KBM-7 (cell line): Measurements from ENCODE around the gene HECTD4.
"Not testable (repeated sequence)": the region's sequence is repeated elsewhere in the genome, so short reads cannot be mapped to it uniquely, and the experiment has no call there.

Experiments
- DNase-seq: peaks from one replicate; pipeline ENCODE4 v3.0.0-alpha.2; 2015
- in situ Hi-C: fragments of 300-500 bp; cut with MboI; formaldehyde crosslinking; loops from 2 replicates; pipeline ENCODE4 v1.14.3; 2020; ENCODE audit warnings: low sequenced_read_pairs, low pct_unique_long_range_greater_than_20kb, mixed read lengths

HECTD4 gene

GRCh38 chr12:112368856-112369255 is 13.4 kb downstream of the HECTD4 start:
- in situ Hi-C loops: no loop called here
- no peak for DNase-seq

- DNase-seq: no peak
- in situ Hi-C loops: no loop called here
Observed at GRCh38 chr12:112367965-112368364, 14.3 kb downstream of the HECTD4 start.

GRCh38 chr12:112362310-112362709 is 19.9 kb downstream of the HECTD4 start:
- no peak for DNase-seq
- in situ Hi-C loops: no loop called here

- DNase-seq: no peak
- in situ Hi-C loops: no loop called here
Observed at GRCh38 chr12:112361271-112361670, 21.0 kb downstream of the HECTD4 start.

- in situ Hi-C loops: no loop called here
- DNase-seq: no peak
Observed at GRCh38 chr12:112359290-112359689, 22.9 kb downstream of the HECTD4 start.

GRCh38 chr12:112357214-112357613 is 25.0 kb downstream of the HECTD4 start:
- DNase-seq: no peak
- in situ Hi-C loops: no loop called here

GRCh38 chr12:112354399-112354798 is 27.8 kb downstream of the HECTD4 start:
- DNase-seq: no peak
- in situ Hi-C loops: no loop called here

- in situ Hi-C loops: no loop called here
- DNase-seq: no peak
Observed at GRCh38 chr12:112353393-112353792, 28.8 kb downstream of the HECTD4 start.

- no peak for DNase-seq
- in situ Hi-C loops: no loop called here
Observed at GRCh38 chr12:112352921-112353320, 29.3 kb downstream of the HECTD4 start.

GRCh38 chr12:112350593-112351592 is 31.3 kb downstream of the HECTD4 start:
- in situ Hi-C loops: no loop called here
- peak; percentile 45 for DNase-seq

- in situ Hi-C loops: no loop called here
- no peak for DNase-seq
Observed at GRCh38 chr12:112349431-112349830, 32.8 kb downstream of the HECTD4 start.

- in situ Hi-C loops, DNase-seq: not testable (repeated sequence)
Observed at GRCh38 chr12:112348926-112349325, 33.3 kb downstream of the HECTD4 start.

GRCh38 chr12:112347581-112347982 is 34.6 kb downstream of the HECTD4 start:
- no peak for DNase-seq
- in situ Hi-C loops: no loop called here

GRCh38 chr12:112346194-112346593 is 36.0 kb downstream of the HECTD4 start:
- in situ Hi-C loops: no loop called here
- DNase-seq: no peak

GRCh38 chr12:112344220-112344619 is 38.0 kb downstream of the HECTD4 start:
- in situ Hi-C loops: no loop called here
- no peak for DNase-seq

GRCh38 chr12:112342587-112342986 is 39.6 kb downstream of the HECTD4 start:
- DNase-seq: peak; percentile 10
- in situ Hi-C loops: no loop called here

- in situ Hi-C loops: no loop called here
- DNase-seq: no peak
Observed at GRCh38 chr12:112341046-112341825, 41.0 kb downstream of the HECTD4 start.

- in situ Hi-C loops: no loop called here
- DNase-seq: no peak
Observed at GRCh38 chr12:112340230-112340629, 42.0 kb downstream of the HECTD4 start.

GRCh38 chr12:112334999-112335398 is 47.2 kb downstream of the HECTD4 start:
- DNase-seq, in situ Hi-C loops: not testable (repeated sequence)

- DNase-seq: no peak
- in situ Hi-C loops: no loop called here
Observed at GRCh38 chr12:112333019-112333418, 49.2 kb downstream of the HECTD4 start.
